Keratinocyte (primary cell): ENCODE results near the gene PRXL2C. TPM values are rescaled to one million over a fixed set of nuclear protein-coding genes. Genes with fewer than 3 reads are reported as not detected.

Experiments used
- DNase-seq: peaks from one replicate; pipeline ENCODE4 v3.0.0-alpha.2; 2011; ENCODE audit warnings: low read depth, missing footprints, low spot score
- FAIRE-seq: peaks from 2 replicates; lab custom pipeline; 2011; peaks lifted over from hg19 to GRCh38; lab: Jason Lieb, UNC
- H2AFZ ChIP-seq: 2 replicates; pipeline ENCODE4 v1.6.0; 2012; ENCODE audit warnings: low read length, control low read depth, inconsistent platforms; ENCODE audit not compliant: control insufficient read depth
- H3K27ac ChIP-seq: 2 replicates; pipeline ENCODE4 v1.5.1; 2011; ENCODE audit warnings: low read length; ENCODE audit not compliant: control insufficient read depth, insufficient read depth
- H3K27me3 ChIP-seq: 3 replicates; pipeline ENCODE4 v1.6.0; 2011; ENCODE audit warnings: low read length; ENCODE audit not compliant: control insufficient read depth, insufficient read depth; ENCODE audit errors: extremely low read depth
- H3K36me3 ChIP-seq, 2 experiments: 2 replicates in 1 of 2; 3 replicates in 1 of 2; pipeline ENCODE4 v1.5.1; 2011; ENCODE audit warnings: low read length in 2 of 2, mild to moderate bottlenecking in 1 of 2; ENCODE audit not compliant: control insufficient read depth in 2 of 2, insufficient read depth in 2 of 2; ENCODE audit errors: extremely low read depth in 1 of 2
- H3K4me1 ChIP-seq: 3 replicates; pipeline ENCODE4 v1.5.1; 2011; ENCODE audit warnings: low read length; ENCODE audit not compliant: control insufficient read depth, insufficient read depth; ENCODE audit errors: extremely low read depth
- H3K4me2 ChIP-seq: 3 replicates; pipeline ENCODE4 v1.6.0; 2011; ENCODE audit warnings: low read depth, low read length; ENCODE audit not compliant: control insufficient read depth, insufficient read depth; ENCODE audit errors: extremely low read depth
- H3K4me3 ChIP-seq, 3 experiments: fragments of 200-600 bp in 1 of 3; sonication (generic) in 1 of 3; 2 replicates in 2 of 3; 3 replicates in 1 of 3; pipeline ENCODE4 v1.5.1; 2011 to 2016; ENCODE audit warnings: low read length in 3 of 3, mild to moderate bottlenecking in 3 of 3, control low read depth in 2 of 3, inconsistent platforms in 1 of 3, low read depth in 1 of 3, mixed read lengths in 1 of 3, mixed run types in 1 of 3, moderate library complexity in 1 of 3; ENCODE audit not compliant: control insufficient read depth in 2 of 3, insufficient read depth in 2 of 3; ENCODE audit errors: extremely low read depth in 1 of 3
- H3K79me2 ChIP-seq: 2 replicates; pipeline ENCODE4 v1.6.0; 2012; ENCODE audit warnings: low read length; ENCODE audit not compliant: control insufficient read depth, insufficient read depth
- H3K9ac ChIP-seq: 3 replicates; pipeline ENCODE4 v1.6.0; 2011; ENCODE audit warnings: low read length; ENCODE audit not compliant: control insufficient read depth, insufficient read depth; ENCODE audit errors: extremely low read depth
- H3K9me1 ChIP-seq: 3 replicates; pipeline ENCODE4 v1.6.0; 2011; ENCODE audit warnings: low read length; ENCODE audit not compliant: control insufficient read depth, insufficient read depth; ENCODE audit errors: extremely low read depth
- H3K9me3 ChIP-seq: 2 replicates; pipeline ENCODE4 v1.5.1; 2012; ENCODE audit warnings: low read depth, low read length; ENCODE audit not compliant: control insufficient read depth
- H4K20me1 ChIP-seq: 3 replicates; pipeline ENCODE4 v1.6.0; 2011; ENCODE audit warnings: low read length; ENCODE audit not compliant: control insufficient read depth, insufficient read depth; ENCODE audit errors: extremely low read depth
- EZH2 ChIP-seq: IDR thresholded peaks from one replicate; pipeline ENCODE4 v1.6.1; 2012; ENCODE audit warnings: inconsistent platforms, mild to moderate bottlenecking, low read length, moderate library complexity
- dilution Hi-C: fragments of 300-500 bp; cut with MboI; formaldehyde crosslinking; loops from one replicate; pipeline ENCODE4 v1.7.0; 2020; ENCODE audit warnings: low sequenced_read_pairs; ENCODE audit not compliant: extremely low pct_ligation_motif_present
- polyA plus RNA-seq, 5 experiments: library from polyadenylated mRNA; depleted of rRNA in 3 of 5; stranded (reverse) in 3 of 5; stranded (forward) in 1 of 5; unstranded in 1 of 5; fragments of >200 nt; gene quantifications; 1 replicate in 1 of 5; 2 replicates in 3 of 5; 3 replicates in 1 of 5; pipeline versions ENCODE4 v1.2.1 to v1.2.3, GENCODE V29; 2011 to 2012; ENCODE audit warnings: missing spikeins in 2 of 5, low read depth in 1 of 5, low replicate concordance in 1 of 5
- TF ChIP-seq, protein P1 (sequence below), 3 experiments: IDR thresholded peaks in 1 of 3; conservative IDR thresholded peaks in 1 of 3; optimal IDR thresholded peaks in 1 of 3; 2 replicates in 2 of 3; 3 replicates in 1 of 3; pipeline versions ENCODE3 to v1.5.1; 2011; ENCODE audit warnings: low read length in 3 of 3, mild to moderate bottlenecking in 3 of 3, moderate library complexity in 2 of 3, control low read depth in 1 of 3, inconsistent platforms in 1 of 3; ENCODE audit not compliant: insufficient read depth in 2 of 3; ENCODE audit errors: extremely low read depth in 1 of 3

PRXL2C gene
- polyA plus RNA-seq, 1 donor (not counting 4 experiments of a cell fraction or from before 2014, with no cell fraction given), result 10.1 TPM

DNA sequence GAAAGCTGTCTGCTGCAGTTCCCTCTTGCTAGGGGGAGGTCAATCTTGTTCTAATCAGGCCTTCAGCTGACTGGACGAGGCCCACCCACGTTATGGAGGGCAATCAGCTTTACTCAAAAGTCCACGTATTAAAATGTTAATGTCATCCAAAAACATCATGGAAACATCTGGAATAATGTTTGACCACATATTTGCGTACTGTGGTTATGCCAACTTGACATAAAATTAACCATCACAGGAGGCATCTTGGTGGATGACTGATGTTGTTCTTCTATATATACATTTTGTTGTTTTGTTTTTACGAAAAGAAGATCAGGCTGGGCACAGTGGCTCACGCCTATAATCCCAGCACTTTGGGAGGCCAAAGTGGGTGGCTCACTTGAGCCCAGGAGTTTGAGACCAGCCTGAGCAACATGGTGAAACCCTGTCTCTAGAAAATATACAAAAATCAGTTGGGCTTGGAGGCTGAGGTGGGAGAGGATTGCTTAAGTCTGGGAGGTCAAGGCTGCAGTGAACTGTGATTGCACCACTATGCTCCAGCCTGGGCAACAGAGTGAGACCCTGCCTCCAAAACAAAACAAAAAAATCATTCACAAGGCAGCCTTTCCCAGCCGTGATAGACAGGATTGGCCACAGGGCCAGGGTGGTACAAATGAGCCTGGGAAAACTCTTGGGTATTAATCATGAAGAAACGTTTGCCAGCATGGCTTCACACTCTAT lies 33.8 kb upstream of the PRXL2C start:
- H3K27ac ChIP-seq, result no peak overlapping the region
- no peaks in the 10 kb centered on the region for H3K79me2 ChIP-seq
- no peaks in the 10 kb centered on the region for H3K36me3 ChIP-seq
- H3K9me3 ChIP-seq, result no peaks in the 10 kb centered on the region
- TF ChIP-seq, protein P1, sequence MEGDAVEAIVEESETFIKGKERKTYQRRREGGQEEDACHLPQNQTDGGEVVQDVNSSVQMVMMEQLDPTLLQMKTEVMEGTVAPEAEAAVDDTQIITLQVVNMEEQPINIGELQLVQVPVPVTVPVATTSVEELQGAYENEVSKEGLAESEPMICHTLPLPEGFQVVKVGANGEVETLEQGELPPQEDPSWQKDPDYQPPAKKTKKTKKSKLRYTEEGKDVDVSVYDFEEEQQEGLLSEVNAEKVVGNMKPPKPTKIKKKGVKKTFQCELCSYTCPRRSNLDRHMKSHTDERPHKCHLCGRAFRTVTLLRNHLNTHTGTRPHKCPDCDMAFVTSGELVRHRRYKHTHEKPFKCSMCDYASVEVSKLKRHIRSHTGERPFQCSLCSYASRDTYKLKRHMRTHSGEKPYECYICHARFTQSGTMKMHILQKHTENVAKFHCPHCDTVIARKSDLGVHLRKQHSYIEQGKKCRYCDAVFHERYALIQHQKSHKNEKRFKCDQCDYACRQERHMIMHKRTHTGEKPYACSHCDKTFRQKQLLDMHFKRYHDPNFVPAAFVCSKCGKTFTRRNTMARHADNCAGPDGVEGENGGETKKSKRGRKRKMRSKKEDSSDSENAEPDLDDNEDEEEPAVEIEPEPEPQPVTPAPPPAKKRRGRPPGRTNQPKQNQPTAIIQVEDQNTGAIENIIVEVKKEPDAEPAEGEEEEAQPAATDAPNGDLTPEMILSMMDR (optimal IDR thresholded peaks at IDR 0.05 in 1 of 3, IDR thresholded peaks at IDR 0.05 in 1 of 3, conservative IDR thresholded peaks at IDR 0.05 in 1 of 3; ENCODE audit: extremely low read depth in 1 of 3, insufficient read depth in 2 of 3, low read length in 3 of 3), result no peak
- no peak for TF ChIP-seq EZH2
- no peak overlapping the region for H3K4me3 ChIP-seq
- H3K4me2 ChIP-seq, result no peak overlapping the region
- H4K20me1 ChIP-seq, result no peaks in the 10 kb centered on the region
- dilution Hi-C loops, result no loop called here
- H3K9me1 ChIP-seq, result no peaks in the 10 kb centered on the region
- no peaks in the 10 kb centered on the region for H3K27me3 ChIP-seq
- no peak overlapping the region for H2AFZ ChIP-seq
- FAIRE-seq, result no peak
- H3K4me1 ChIP-seq, result no peaks in the 10 kb centered on the region
- no peak overlapping the region for H3K9ac ChIP-seq
- DNase-seq, result no peak

DNA sequence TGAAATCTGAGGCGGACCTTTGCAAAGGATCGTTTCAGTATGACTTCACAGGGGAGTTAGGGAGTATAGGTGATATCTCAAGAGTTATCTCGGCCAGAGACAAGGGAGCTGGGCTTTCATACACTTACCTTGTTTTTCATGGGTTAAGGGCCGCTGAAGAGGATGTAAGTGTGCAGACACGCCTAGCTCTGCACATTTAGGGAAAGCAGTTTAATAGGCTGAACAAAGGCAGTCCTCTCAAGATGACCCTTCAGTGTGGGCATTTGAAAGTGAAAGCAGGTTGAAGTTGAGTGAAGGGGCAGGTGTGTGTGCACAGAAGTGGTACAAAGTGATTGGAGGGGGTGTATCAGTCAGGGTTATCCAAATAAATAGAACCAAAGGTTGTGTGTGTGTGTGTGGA lies 33.1 kb upstream of the PRXL2C start:
- DNase-seq, result no peak
- Histone ChIP-seq H3K9me1 (no peaks in the 10 kb centered on the region), H3K4me1 (no peaks in the 10 kb centered on the region), H3K9ac (no peak overlapping the region), H3K36me3 (no peaks in the 10 kb centered on the region), H3K4me3 (no peak overlapping the region), H3K4me2 (no peak overlapping the region), H3K79me2 (no peaks in the 10 kb centered on the region), H3K27me3 (no peaks in the 10 kb centered on the region), H2AFZ (no peak overlapping the region), H3K9me3 (no peaks in the 10 kb centered on the region), H3K27ac (no peak overlapping the region), H4K20me1 (no peaks in the 10 kb centered on the region)
- TF ChIP-seq EZH2, result no peak
- TF ChIP-seq, protein P1 (optimal IDR thresholded peaks at IDR 0.05 in 1 of 3, IDR thresholded peaks at IDR 0.05 in 1 of 3, conservative IDR thresholded peaks at IDR 0.05 in 1 of 3; ENCODE audit: extremely low read depth in 1 of 3, insufficient read depth in 2 of 3, low read length in 3 of 3), result no peak
- no peak for FAIRE-seq
- dilution Hi-C loops, result no loop called here
